Mucosa of descending colon (tissue), 3 donors: Measurements from ENCODE around the gene CEP112. TPM values are rescaled to one million over a fixed set of nuclear protein-coding genes. Genes with fewer than 3 reads are reported as not detected.

ENCODE experiments used
- ATAC-seq: fragments of 200-7000 bp; cut with Tn5 transposase; one replicate; pipeline ENCODE4 v1.9.1; 2020; ENCODE audit warnings: mild to moderate bottlenecking, moderate library complexity
- DNase-seq, 3 donors: peaks; one replicate each; pipeline ENCODE4 v3.0.0-alpha.2; 2020
- H3K36me3 ChIP-seq: fragments of 200-600 bp; one replicate; pipeline ENCODE4 v1.8.0; 2021; ENCODE audit warnings: low read depth, mild to moderate bottlenecking
- H3K4me1 ChIP-seq: fragments of 200-600 bp; one replicate; pipeline ENCODE4 v1.8.0; 2021; ENCODE audit warnings: low read depth, mild to moderate bottlenecking
- H3K4me3 ChIP-seq: fragments of 200-600 bp; one replicate; pipeline ENCODE4 v1.8.0; 2021; ENCODE audit warnings: mild to moderate bottlenecking
- H3K9me3 ChIP-seq: fragments of 200-600 bp; one replicate; pipeline ENCODE4 v1.8.0; 2021; ENCODE audit warnings: mild to moderate bottlenecking
- CTCF ChIP-seq: fragments of 200-600 bp; IDR thresholded peaks from one replicate; pipeline ENCODE4 v1.8.0; 2022; ENCODE audit warnings: antibody characterized with exemption, mild to moderate bottlenecking
- intact Hi-C, 2 donors: fragments of 100-400 bp; cut with DNase I in 1 of 2; cut with micrococcal nuclease in 1 of 2; formaldehyde crosslinking; loops; one replicate each; pipeline versions ENCODE4 v1.11.0 to v1.11.1; 2022; cut with DNase I, micrococcal nuclease
- long read RNA-seq, 2 donors: library from polyadenylated mRNA; unstranded; transcript quantifications; one replicate each; pipeline ENCODE4 v2.0.0, GENCODE V29; 2019 to 2021
- total RNA-seq, 3 donors: library from RNA; stranded (reverse); fragmentation: NEBNext Ultra II Directional in 2 of 3; extraction: Animal tissue kit (Norgen Biotek cat#: 25700) in 2 of 3; gene quantifications; one replicate each; pipeline versions ENCODE4 v1.2.1 to v1.2.4, GENCODE V29; 2021 to 2023
- donor health status: DM: no; HTN: no; CAD: no; lungs with moderate emphysema.
- donor health status: DM: no; HTN: no; CAD: no.
- donor health status: DM: no; HTN: yes; CAD: no.

The CEP112 gene
- 10 to 100 TPM in 1 of 3 donors, 1 to 10 TPM in 2; 6.3 to 18.5 (median 7.0) TPM for total RNA-seq
- long read RNA-seq, donor 1, partial matches to known transcripts: 1 of 13 reads
- long read RNA-seq, donor 1, other reads (novel, unspliced or antisense): 9 of 13 reads
- long read RNA-seq, donor 2, partial matches to known transcripts: 0 of 3 reads
- long read RNA-seq, donor 2, other reads (novel, unspliced or antisense): 3 of 3 reads

GRCh38 chr17:66191593-66192377 is at the start of gene CEP112:
Gene CEP112 (minus strand): TSS chr17:66192133.
- no peak for TF ChIP-seq CTCF
- Histone ChIP-seq H3K36me3 (no peaks in the 10 kb centered on the region), H3K4me1 (peaks cover 5% of the 10 kb centered on the region), H3K4me3 (peak within 1 kb of the TSS; percentile 31), H3K9me3 (no peaks in the 10 kb centered on the region)
- peak; percentile 91 for ATAC-seq
- DNase-seq: peak; percentile 78 to 87 (median 85)
- intact Hi-C loops: no loop called here

GRCh38 chr17:66240630-66241029 is 48.7 kb upstream of the CEP112 start:
- Histone ChIP-seq H3K9me3 (no peaks in the 10 kb centered on the region), H3K4me1 (no peaks in the 10 kb centered on the region), H3K4me3 (no peak overlapping the region), H3K36me3 (no peaks in the 10 kb centered on the region)
- no peak for TF ChIP-seq CTCF
- DNase-seq (no peak), ATAC-seq (no peak)
- intact Hi-C loops: no loop called here

- Histone ChIP-seq H3K9me3 (no peaks in the 10 kb centered on the region), H3K4me1 (no peaks in the 10 kb centered on the region), H3K36me3 (no peaks in the 10 kb centered on the region), H3K4me3 (no peak overlapping the region)
- intact Hi-C loops: no loop called here
- no peak for DNase-seq
- TF ChIP-seq CTCF: no peak
- no peak for ATAC-seq
These were observed 48.1 kb upstream of the CEP112 start for GRCh38 chr17:66240013-66240412.

- ATAC-seq (no peak), DNase-seq (no peak)
- Histone ChIP-seq H3K4me3 (no peak overlapping the region), H3K4me1 (no peaks in the 10 kb centered on the region), H3K36me3 (no peaks in the 10 kb centered on the region), H3K9me3 (no peaks in the 10 kb centered on the region)
- TF ChIP-seq CTCF: no peak
- intact Hi-C loops: no loop called here
These were observed 43.6 kb upstream of the CEP112 start for GRCh38 chr17:66235377-66235994.

- Histone ChIP-seq H3K4me3 (no peak overlapping the region), H3K9me3 (no peaks in the 10 kb centered on the region), H3K4me1 (no peaks in the 10 kb centered on the region), H3K36me3 (no peaks in the 10 kb centered on the region)
- no peak for ATAC-seq
- DNase-seq: no peak
- TF ChIP-seq CTCF: no peak
- intact Hi-C loops: no loop called here
These were observed 42.7 kb upstream of the CEP112 start for GRCh38 chr17:66234611-66235010.
